Subcutaneous adipose tissue (tissue), 4 donors: ENCODE results near the gene ASXL2. TPM values are rescaled to one million over a fixed set of nuclear protein-coding genes. Genes with fewer than 3 reads are reported as not detected.

ENCODE experiments used
- CTCF ChIP-seq: fragments of 450-650 bp; IDR thresholded peaks from one replicate; pipeline ENCODE4 v1.5.1; 2016; ENCODE audit warnings: low read depth, mild to moderate bottlenecking, control low read depth, antibody characterized with exemption, moderate library complexity
- small RNA-seq: library from RNA; depleted of rRNA; stranded (forward); fragments of <200 nt; gene quantifications from one replicate; pipeline ENCODE3, GENCODE V24; 2016
- total RNA-seq, 4 donors: library from RNA; depleted of rRNA; stranded (reverse); fragments of >200 nt; gene quantifications; one replicate each; pipeline ENCODE4 v1.1.0, GENCODE V29; 2016

Gene ASXL2
- total RNA-seq, 4 donors from 2014 or later: 17.0 to 23.5 (median 18.9) TPM

GRCh38 chr2:25684577-25685473, 193.5 kb downstream of the ASXL2 start:
- no peak for TF ChIP-seq CTCF

Small RNA genes lying within 50 kb of the gene (small RNA-seq; reads per million reads assigned to genes)
- gene NDUFB4P4: not detected
- gene RF00019: 0.49 reads per million

Other genes with a start within 250 kb of the ASXL2 start
- gene DTNB, start 204.9 kb downstream of the ASXL2 start, total RNA-seq: 10 to 100 TPM in 1 of 4 donors, 1 to 10 TPM in 3; 4.6 to 11.6 (median 7.3) TPM
- 1 to 10 TPM; 1.8 to 5.8 (median 3.0) TPM for gene KIF3C, start 104.0 kb upstream of the ASXL2 start, total RNA-seq
- 100 to 1,000 TPM in 1 of 4 donors, 10 to 100 TPM in 3; 73.5 to 108 (median 81.9) TPM for gene RAB10, start 155.6 kb upstream of the ASXL2 start, total RNA-seq